ENCODE measurements around the gene ADGRB2. TPM values are rescaled to one million over a fixed set of nuclear protein-coding genes. Genes with fewer than 3 reads are reported as not detected.
A peak's percentile ranks its signal among the peaks of the same experiment; 100 is the strongest.

ADGRB2 gene
- total RNA-seq, 1 donor: 7.9 TPM

GRCh38 chr1:31687601-31688000 lies 76.5 kb downstream of the ADGRB2 start:
- DNase-seq (ENCODE audit: low read depth): no peak
- H3K4me3 ChIP-seq (ENCODE audit: low read depth, low read length): no peak overlapping the region
- TF ChIP-seq, protein P1, sequence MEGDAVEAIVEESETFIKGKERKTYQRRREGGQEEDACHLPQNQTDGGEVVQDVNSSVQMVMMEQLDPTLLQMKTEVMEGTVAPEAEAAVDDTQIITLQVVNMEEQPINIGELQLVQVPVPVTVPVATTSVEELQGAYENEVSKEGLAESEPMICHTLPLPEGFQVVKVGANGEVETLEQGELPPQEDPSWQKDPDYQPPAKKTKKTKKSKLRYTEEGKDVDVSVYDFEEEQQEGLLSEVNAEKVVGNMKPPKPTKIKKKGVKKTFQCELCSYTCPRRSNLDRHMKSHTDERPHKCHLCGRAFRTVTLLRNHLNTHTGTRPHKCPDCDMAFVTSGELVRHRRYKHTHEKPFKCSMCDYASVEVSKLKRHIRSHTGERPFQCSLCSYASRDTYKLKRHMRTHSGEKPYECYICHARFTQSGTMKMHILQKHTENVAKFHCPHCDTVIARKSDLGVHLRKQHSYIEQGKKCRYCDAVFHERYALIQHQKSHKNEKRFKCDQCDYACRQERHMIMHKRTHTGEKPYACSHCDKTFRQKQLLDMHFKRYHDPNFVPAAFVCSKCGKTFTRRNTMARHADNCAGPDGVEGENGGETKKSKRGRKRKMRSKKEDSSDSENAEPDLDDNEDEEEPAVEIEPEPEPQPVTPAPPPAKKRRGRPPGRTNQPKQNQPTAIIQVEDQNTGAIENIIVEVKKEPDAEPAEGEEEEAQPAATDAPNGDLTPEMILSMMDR (IDR thresholded peaks at IDR 0.05; ENCODE audit: insufficient read depth, low read length): no peak

GRCh38 chr1:31685795-31686194 lies 78.3 kb downstream of the ADGRB2 start:
- TF ChIP-seq, protein P1 (IDR thresholded peaks at IDR 0.05; ENCODE audit: insufficient read depth, low read length): no peak
- no peak overlapping the region for H3K4me3 ChIP-seq (ENCODE audit: low read depth, low read length)
- no peak for DNase-seq (ENCODE audit: low read depth)

DNA sequence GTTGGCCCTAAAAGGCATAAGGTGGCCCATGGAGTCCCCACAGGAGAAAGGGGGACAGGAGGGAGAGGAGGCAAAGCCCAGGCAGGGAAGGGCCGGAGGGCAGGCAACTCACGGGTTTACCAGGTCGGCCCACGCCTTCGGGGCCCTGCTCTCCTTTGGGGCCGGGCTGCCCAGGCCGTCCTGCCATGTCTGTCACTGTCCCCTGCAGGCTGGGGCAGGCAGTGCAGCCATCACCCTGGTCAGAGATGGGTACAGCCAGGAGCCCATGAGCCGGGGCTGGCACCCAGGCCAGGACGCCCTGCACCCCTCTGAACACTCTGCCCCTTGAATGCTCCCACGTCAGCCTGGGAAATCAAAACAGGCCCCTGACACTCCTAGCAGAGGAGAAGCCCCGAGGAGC lies 80.1 kb downstream of the ADGRB2 start:
- DNase-seq (ENCODE audit: low read depth): no peak
- TF ChIP-seq, protein P1 (IDR thresholded peaks at IDR 0.05; ENCODE audit: insufficient read depth, low read length): peak; percentile 48

GRCh38 chr1:31681415-31681814 lies 82.7 kb downstream of the ADGRB2 start:
- TF ChIP-seq, protein P1 (IDR thresholded peaks at IDR 0.05; ENCODE audit: insufficient read depth, low read length): no peak
- no peak overlapping the region for H3K4me3 ChIP-seq (ENCODE audit: low read depth, low read length)
- DNase-seq (ENCODE audit: low read depth): no peak

More for the DNA sequence above, 80.1 kb downstream of the ADGRB2 start:
- no peak overlapping the region for H3K4me3 ChIP-seq (ENCODE audit: low read depth, low read length)

DNA sequence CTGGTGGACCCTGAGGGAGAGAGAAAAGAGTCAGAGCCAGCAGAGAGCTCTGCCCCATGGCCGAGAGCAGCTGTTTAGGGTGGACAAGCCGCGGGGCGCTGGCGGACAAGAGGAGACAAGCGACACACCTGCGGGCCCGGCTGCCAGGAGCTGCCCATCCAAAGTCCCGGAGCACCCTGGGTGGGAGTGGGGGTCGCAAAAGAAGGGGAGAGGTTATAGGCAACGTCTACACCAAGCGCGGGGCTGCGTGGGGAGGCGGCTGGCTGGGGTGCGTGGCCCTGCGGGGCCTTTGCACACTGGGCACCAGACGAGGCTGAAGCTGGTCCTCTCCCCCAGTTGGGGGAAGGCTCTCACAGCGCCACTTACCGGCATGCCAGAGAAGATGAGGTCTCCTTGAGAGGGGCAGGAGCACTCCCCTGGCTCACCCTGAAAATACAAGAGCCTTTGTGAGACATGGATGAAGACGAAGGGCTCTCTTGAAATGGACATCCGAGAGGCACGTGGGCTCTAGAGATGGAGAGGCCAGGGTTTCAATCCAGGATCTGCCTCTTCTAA lies 84.4 kb downstream of the ADGRB2 start:
- TF ChIP-seq, protein P1 (IDR thresholded peaks at IDR 0.05; ENCODE audit: insufficient read depth, low read length): no peak
- no peak for DNase-seq (ENCODE audit: low read depth)
- H3K4me3 ChIP-seq (ENCODE audit: low read depth, low read length): no peak overlapping the region

DNA sequence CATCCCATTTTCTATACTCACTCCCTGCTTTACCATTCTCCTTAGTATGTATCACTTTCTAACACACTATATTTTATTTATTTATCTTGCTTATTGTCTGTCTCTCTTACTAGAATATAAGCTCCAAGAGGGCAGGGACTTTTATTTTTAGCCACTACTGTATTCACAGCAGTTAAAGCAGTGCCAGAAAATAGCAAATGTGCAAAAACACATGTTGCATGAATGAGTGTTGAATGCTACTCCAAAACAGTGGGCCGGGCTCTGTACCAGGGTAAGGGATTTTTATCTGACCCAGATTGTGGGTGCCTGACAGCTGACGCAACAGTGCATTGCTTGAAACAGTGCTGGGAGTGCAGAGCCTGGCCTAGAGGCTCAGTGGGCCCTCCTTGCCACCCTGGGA lies 85.0 kb downstream of the ADGRB2 start:
- H3K4me3 ChIP-seq (ENCODE audit: low read depth, low read length): no peak overlapping the region
- no peak for DNase-seq (ENCODE audit: low read depth)

More for the DNA sequence above, 85.0 kb downstream of the ADGRB2 start:
- TF ChIP-seq, protein P1 (IDR thresholded peaks at IDR 0.05; ENCODE audit: insufficient read depth, low read length): no peak
